ENCODE data around the gene TEX51. TPM values are rescaled to one million over a fixed set of nuclear protein-coding genes. Genes with fewer than 3 reads are reported as not detected.

The TEX51 gene
- total and polyA plus RNA-seq, 4 donors = not detected

DNA sequence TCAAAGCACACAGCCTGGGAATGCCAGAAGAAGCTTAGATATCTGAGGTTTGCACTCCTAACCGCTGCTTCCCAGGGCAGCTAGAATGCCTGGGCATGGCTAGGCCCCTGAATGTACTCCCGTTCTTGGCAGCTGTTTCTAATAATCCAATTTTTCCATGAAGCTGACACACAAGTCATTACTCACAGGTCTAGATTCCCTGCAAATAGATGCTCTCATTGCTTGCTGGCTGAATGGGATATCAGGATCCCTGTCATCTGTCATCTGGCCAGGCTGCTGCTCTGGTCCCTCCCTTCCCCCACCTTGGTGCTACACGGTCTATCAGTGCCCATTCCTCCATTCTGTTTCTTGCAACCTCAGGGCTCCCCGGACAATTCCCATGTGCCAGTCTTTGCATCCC is 40.7 kb upstream of the TEX51 start:
- peaks cover 3% of the 10 kb centered on the region for H3K4me1 ChIP-seq (ENCODE audit: control insufficient read depth, insufficient read depth, low read length)
- DNase-seq (ENCODE audit: low read depth in 4 of 6, low spot score in 6 of 6) = peak in 1 of 6 donors; percentile 18
- no peak overlapping the region for H3K27ac ChIP-seq (ENCODE audit: low read depth, low read length)
- H3K4me3 ChIP-seq (ENCODE audit: low read depth, low read length) = no peak overlapping the region
- H3K36me3 ChIP-seq (ENCODE audit: control insufficient read depth, insufficient read depth, low read length) = no peaks in the 10 kb centered on the region
- no peaks in the 10 kb centered on the region for H3K27me3 ChIP-seq (ENCODE audit: control insufficient read depth, insufficient read depth, low read length)
- no peaks in the 10 kb centered on the region for H3K9me3 ChIP-seq (ENCODE audit: control insufficient read depth, insufficient read depth, low read length)
- 75% methylated on average over 4 of the region's 4 CpGs for WGBS (ENCODE audit: insufficient coverage)

DNA sequence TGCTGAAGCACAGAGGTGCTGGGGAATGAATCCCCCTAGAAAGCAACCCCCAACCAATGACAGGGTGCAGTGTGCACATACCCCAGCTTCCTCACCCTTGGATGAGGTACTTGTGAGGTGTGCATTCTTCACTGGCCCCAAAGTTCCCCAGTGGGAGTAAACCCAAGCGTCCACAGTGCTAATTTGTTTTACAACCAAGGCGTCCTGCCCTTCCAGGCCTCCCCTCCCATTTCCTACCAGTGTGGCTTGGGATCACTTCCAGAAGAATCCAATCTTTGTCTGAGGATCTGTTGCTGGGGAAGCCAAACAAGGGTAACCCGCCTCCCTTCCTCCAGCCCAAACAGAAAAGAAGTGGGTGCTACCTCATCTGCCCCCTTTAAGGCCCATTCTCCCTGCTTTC is 40.3 kb upstream of the TEX51 start:
- peaks cover 3% of the 10 kb centered on the region for H3K4me1 ChIP-seq (ENCODE audit: control insufficient read depth, insufficient read depth, low read length)
- no peak for DNase-seq (ENCODE audit: low read depth in 4 of 6, low spot score in 6 of 6)
- H3K36me3 ChIP-seq (ENCODE audit: control insufficient read depth, insufficient read depth, low read length) = no peaks in the 10 kb centered on the region
- 53% methylated on average over 3 of the region's 3 CpGs for WGBS (ENCODE audit: insufficient coverage)
- H3K4me3 ChIP-seq (ENCODE audit: low read depth, low read length) = no peak overlapping the region
- H3K27me3 ChIP-seq (ENCODE audit: control insufficient read depth, insufficient read depth, low read length) = no peaks in the 10 kb centered on the region
- H3K27ac ChIP-seq (ENCODE audit: low read depth, low read length) = no peak overlapping the region
- H3K9me3 ChIP-seq (ENCODE audit: control insufficient read depth, insufficient read depth, low read length) = no peaks in the 10 kb centered on the region

DNA sequence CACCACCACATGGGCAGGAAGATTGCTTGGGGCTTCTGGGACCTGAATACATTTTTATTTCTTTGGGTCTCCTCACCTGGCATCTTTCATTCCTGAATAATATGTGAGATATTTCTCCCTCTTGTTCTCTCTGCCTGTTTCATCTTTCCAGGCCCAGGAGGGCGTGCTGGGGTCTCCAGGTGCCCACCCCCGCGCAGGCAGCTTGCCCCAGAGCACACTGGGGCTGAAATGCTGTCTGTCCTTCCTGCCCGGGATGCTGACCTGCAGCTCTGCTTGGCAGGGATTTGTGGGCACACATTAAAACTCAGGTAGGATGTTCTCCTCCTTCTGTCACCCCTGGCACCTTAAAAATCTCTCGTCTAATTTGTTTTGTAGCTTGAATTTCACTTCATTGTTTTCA is 39.7 kb upstream of the TEX51 start:
- H3K27ac ChIP-seq (ENCODE audit: low read depth, low read length) = no peak overlapping the region
- H3K27me3 ChIP-seq (ENCODE audit: control insufficient read depth, insufficient read depth, low read length) = no peaks in the 10 kb centered on the region
- DNase-seq (ENCODE audit: low read depth in 4 of 6, low spot score in 6 of 6) = no peak
- 61% methylated on average over 5 of the region's 5 CpGs for WGBS (ENCODE audit: insufficient coverage)
- no peak overlapping the region for H3K4me3 ChIP-seq (ENCODE audit: low read depth, low read length)
- peaks cover 3% of the 10 kb centered on the region for H3K4me1 ChIP-seq (ENCODE audit: control insufficient read depth, insufficient read depth, low read length)
- H3K9me3 ChIP-seq (ENCODE audit: control insufficient read depth, insufficient read depth, low read length) = no peaks in the 10 kb centered on the region
- no peaks in the 10 kb centered on the region for H3K36me3 ChIP-seq (ENCODE audit: control insufficient read depth, insufficient read depth, low read length)

DNA sequence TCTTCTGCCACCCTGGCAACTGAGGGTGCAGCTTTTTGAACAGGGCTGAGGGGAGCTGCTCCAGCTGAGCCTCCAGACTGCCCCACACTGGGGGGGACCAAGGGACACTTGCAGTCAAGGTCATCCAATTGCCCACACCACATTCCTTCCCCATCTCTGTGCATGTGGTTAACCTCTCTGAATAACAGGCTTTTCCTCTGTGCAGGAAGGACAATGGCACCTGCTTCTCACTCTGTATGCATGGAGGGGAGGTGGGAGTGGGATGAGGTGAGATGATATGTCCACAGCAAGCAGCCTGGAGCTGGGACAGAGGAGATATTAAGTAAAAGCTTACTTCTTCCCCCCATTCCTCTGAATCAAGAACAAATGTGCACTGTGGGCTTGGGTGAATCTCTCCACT is 39.1 kb upstream of the TEX51 start:
- Histone ChIP-seq H3K4me1 (ENCODE audit: control insufficient read depth, insufficient read depth, low read length) (peaks cover 3% of the 10 kb centered on the region), H3K36me3 (ENCODE audit: control insufficient read depth, insufficient read depth, low read length) (no peaks in the 10 kb centered on the region), H3K27ac (ENCODE audit: low read depth, low read length) (no peak overlapping the region), H3K4me3 (ENCODE audit: low read depth, low read length) (no peak overlapping the region), H3K27me3 (ENCODE audit: control insufficient read depth, insufficient read depth, low read length) (no peaks in the 10 kb centered on the region), H3K9me3 (ENCODE audit: control insufficient read depth, insufficient read depth, low read length) (no peaks in the 10 kb centered on the region)
- DNase-seq (ENCODE audit: low read depth in 4 of 6, low spot score in 6 of 6) = no peak

DNA sequence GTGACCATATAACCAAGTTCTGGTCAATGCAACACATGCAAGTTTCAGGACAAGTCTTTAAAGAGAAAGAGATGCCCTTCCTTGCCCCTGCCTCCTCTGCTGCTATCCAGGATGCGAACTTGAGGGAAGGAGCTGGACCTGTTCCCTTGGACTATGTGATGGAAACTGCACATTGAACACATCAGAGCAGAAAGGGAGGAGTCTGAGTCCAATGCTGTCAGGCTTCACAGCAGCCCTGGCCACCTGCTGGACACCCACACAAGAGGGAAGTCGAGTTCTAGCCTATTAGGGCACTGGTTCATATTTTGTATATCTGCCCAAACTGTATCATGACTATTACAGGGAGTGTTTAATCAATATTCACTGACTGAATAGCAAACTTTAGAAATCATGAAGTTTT is 38.3 kb upstream of the TEX51 start:
- Histone ChIP-seq H3K9me3 (ENCODE audit: control insufficient read depth, insufficient read depth, low read length) (no peaks in the 10 kb centered on the region), H3K27me3 (ENCODE audit: control insufficient read depth, insufficient read depth, low read length) (no peaks in the 10 kb centered on the region), H3K36me3 (ENCODE audit: control insufficient read depth, insufficient read depth, low read length) (no peaks in the 10 kb centered on the region), H3K27ac (ENCODE audit: low read depth, low read length) (no peak overlapping the region), H3K4me1 (ENCODE audit: control insufficient read depth, insufficient read depth, low read length) (peaks cover 2% of the 10 kb centered on the region), H3K4me3 (ENCODE audit: low read depth, low read length) (no peak overlapping the region)
- 67% methylated on average over 1 of the region's 2 CpGs for WGBS (ENCODE audit: insufficient coverage)
- no peak for DNase-seq (ENCODE audit: low read depth in 4 of 6, low spot score in 6 of 6)

GRCh38 chr2:126862730-126863129 is 36.0 kb upstream of the TEX51 start:
- Histone ChIP-seq H3K27ac (ENCODE audit: low read depth, low read length) (no peak overlapping the region), H3K27me3 (ENCODE audit: control insufficient read depth, insufficient read depth, low read length) (no peaks in the 10 kb centered on the region), H3K9me3 (ENCODE audit: control insufficient read depth, insufficient read depth, low read length) (no peaks in the 10 kb centered on the region), H3K4me1 (ENCODE audit: control insufficient read depth, insufficient read depth, low read length) (no peaks in the 10 kb centered on the region), H3K4me3 (ENCODE audit: low read depth, low read length) (no peak overlapping the region), H3K36me3 (ENCODE audit: control insufficient read depth, insufficient read depth, low read length) (no peaks in the 10 kb centered on the region)
- WGBS (ENCODE audit: insufficient coverage) = 90% methylated on average over 1 of the region's 1 CpG
- DNase-seq (ENCODE audit: low read depth in 4 of 6, low spot score in 6 of 6) = no peak

DNA sequence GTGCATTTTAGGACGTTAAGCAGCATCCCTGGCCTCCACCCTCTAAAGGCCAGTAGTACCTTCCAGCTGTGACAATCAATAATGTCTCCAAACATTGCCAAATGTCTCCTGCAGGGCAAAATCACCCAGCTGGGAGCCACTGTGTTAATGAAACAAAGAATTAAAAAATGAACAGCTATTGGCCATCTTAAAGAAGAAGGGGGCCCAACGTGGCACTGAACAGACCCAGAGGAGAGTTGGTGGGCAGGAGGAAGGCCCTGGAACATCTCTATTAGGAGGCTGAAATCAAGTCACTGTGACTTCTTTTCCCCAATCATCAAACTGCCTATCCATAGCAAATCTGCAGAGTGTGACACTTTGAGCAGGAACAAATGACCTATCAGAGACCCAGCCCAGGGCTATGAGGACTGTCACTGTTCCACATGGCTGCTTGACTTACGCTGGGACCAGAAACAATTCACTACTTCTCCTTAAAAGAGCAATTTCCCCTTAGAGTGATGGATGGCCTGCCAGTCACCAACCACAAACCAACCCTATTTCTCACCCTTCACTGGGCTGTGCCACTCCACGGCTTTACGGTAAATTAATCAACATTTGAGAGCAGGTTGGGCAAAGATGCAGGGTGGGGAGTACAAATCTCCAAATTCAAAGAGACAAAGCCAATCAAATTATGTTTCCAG is 35.2 kb upstream of the TEX51 start:
- Histone ChIP-seq H3K27ac (ENCODE audit: low read depth, low read length) (no peak overlapping the region), H3K9me3 (ENCODE audit: control insufficient read depth, insufficient read depth, low read length) (no peaks in the 10 kb centered on the region), H3K27me3 (ENCODE audit: control insufficient read depth, insufficient read depth, low read length) (no peaks in the 10 kb centered on the region), H3K4me1 (ENCODE audit: control insufficient read depth, insufficient read depth, low read length) (no peaks in the 10 kb centered on the region), H3K36me3 (ENCODE audit: control insufficient read depth, insufficient read depth, low read length) (no peaks in the 10 kb centered on the region), H3K4me3 (ENCODE audit: low read depth, low read length) (no peak overlapping the region)
- DNase-seq (ENCODE audit: low read depth in 4 of 6, low spot score in 6 of 6) = peak in 1 of 6 donors; percentile 44
- WGBS (ENCODE audit: insufficient coverage) = 63% methylated on average over 2 of the region's 5 CpGs

- Histone ChIP-seq H3K27me3 (ENCODE audit: control insufficient read depth, insufficient read depth, low read length) (no peaks in the 10 kb centered on the region), H3K4me1 (ENCODE audit: control insufficient read depth, insufficient read depth, low read length) (no peaks in the 10 kb centered on the region)
- 63% methylated on average over 3 of the region's 3 CpGs for WGBS (ENCODE audit: insufficient coverage)
Observed at GRCh38 chr2:126864861-126865260, 33.8 kb upstream of the TEX51 start.

DNA sequence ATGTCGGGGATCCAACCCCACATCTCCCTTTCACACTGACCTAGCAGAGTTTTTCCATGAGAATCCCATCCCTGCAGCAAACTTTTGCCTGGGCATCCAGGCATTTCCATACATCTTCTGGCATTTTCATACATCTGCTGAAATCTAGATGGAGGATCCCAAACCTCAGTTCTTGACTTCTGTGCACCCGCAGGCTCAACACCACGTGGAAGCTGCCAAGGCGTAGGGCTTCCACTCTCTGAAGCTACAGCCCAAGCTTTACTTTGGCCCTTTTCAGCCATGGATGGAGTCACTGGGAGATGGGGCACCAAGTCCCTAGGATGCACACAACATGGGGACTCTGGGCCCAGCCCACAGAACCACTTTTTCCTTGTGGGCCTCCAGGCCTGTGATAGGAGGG is 32.2 kb upstream of the TEX51 start:
- H3K27me3 ChIP-seq (ENCODE audit: control insufficient read depth, insufficient read depth, low read length) = no peaks in the 10 kb centered on the region
- H3K4me3 ChIP-seq (ENCODE audit: low read depth, low read length) = no peak overlapping the region
- H3K4me1 ChIP-seq (ENCODE audit: control insufficient read depth, insufficient read depth, low read length) = no peaks in the 10 kb centered on the region
- no peak overlapping the region for H3K27ac ChIP-seq (ENCODE audit: low read depth, low read length)
- DNase-seq (ENCODE audit: low read depth in 4 of 6, low spot score in 6 of 6) = no peak
- WGBS (ENCODE audit: insufficient coverage) = 93% methylated on average over 4 of the region's 4 CpGs
- no peaks in the 10 kb centered on the region for H3K36me3 ChIP-seq (ENCODE audit: control insufficient read depth, insufficient read depth, low read length)
- no peaks in the 10 kb centered on the region for H3K9me3 ChIP-seq (ENCODE audit: control insufficient read depth, insufficient read depth, low read length)

More at GRCh38 chr2:126864861-126865260, 33.8 kb upstream of the TEX51 start:
- DNase-seq (ENCODE audit: low read depth in 4 of 6, low spot score in 6 of 6) = no peak
- H3K9me3 ChIP-seq (ENCODE audit: control insufficient read depth, insufficient read depth, low read length) = no peaks in the 10 kb centered on the region
- H3K4me3 ChIP-seq (ENCODE audit: low read depth, low read length) = no peak overlapping the region
- H3K36me3 ChIP-seq (ENCODE audit: control insufficient read depth, insufficient read depth, low read length) = no peaks in the 10 kb centered on the region
- no peak overlapping the region for H3K27ac ChIP-seq (ENCODE audit: low read depth, low read length)

- Histone ChIP-seq H3K4me1 (ENCODE audit: control insufficient read depth, insufficient read depth, low read length) (no peaks in the 10 kb centered on the region), H3K36me3 (ENCODE audit: control insufficient read depth, insufficient read depth, low read length) (no peaks in the 10 kb centered on the region), H3K9me3 (ENCODE audit: control insufficient read depth, insufficient read depth, low read length) (no peaks in the 10 kb centered on the region), H3K27ac (ENCODE audit: low read depth, low read length) (no peak overlapping the region), H3K27me3 (ENCODE audit: control insufficient read depth, insufficient read depth, low read length) (no peaks in the 10 kb centered on the region), H3K4me3 (ENCODE audit: low read depth, low read length) (no peak overlapping the region)
- no peak for DNase-seq (ENCODE audit: low read depth in 4 of 6, low spot score in 6 of 6)
- 85% methylated on average over 3 of the region's 3 CpGs for WGBS (ENCODE audit: insufficient coverage)
Observed at GRCh38 chr2:126874961-126875360, 23.7 kb upstream of the TEX51 start.
